GM15510 (cell line): ENCODE data around the gene VCAN.

Source experiments
- POLR2A ChIP-seq: IDR thresholded peaks from 3 replicates; pipeline ENCODE4 v1.6.1; 2011; ENCODE audit warnings: borderline replicate concordance; ENCODE audit not compliant: insufficient read length; ENCODE audit errors: extremely low read depth

VCAN gene

DNA sequence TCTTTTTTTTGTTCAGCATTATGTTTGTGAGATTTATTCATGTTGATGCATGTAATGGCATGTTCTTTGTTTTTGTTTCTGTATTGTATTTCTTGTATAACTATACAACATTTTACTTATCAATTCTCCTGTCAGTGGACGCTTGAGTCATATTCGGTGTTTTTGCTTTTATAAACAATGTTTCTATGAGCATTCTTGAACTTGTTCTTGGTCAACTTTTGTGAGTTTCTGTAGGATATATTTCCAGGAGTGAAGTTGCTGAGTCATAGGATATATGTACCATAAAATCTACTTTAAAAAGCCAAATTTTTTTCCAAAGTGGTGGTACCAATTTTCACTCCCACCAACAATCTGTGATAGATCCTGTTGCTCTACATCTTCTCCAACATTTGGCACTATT lies 104.8 kb downstream of the VCAN start:
- TF ChIP-seq POLR2A: no peak

- no peak for TF ChIP-seq POLR2A
Observed at GRCh38 chr5:83577036-83577636, 105.6 kb downstream of the VCAN start.

DNA sequence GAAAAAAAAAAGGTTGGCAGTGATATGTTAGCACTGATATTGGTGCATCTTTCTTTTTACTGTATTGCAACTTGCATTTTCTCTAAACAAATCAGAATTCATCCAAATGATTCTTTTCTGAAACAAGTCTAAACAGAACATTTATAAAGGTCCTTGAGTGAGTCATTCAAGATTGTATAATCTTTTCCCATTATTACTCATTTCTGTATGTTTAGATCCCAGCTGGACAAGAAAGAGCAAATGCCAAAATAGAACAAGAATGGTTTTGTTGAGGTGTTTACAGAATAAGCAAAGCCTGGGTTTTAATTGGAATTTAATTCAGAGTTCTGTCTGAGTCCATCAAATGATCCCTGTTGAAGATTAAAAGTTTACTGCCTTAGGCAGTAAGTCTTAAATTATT lies 112.3 kb downstream of the VCAN start:
- no peak for TF ChIP-seq POLR2A

GRCh38 chr5:83586874-83587776 lies 115.6 kb downstream of the VCAN start:
- no peak for TF ChIP-seq POLR2A

DNA sequence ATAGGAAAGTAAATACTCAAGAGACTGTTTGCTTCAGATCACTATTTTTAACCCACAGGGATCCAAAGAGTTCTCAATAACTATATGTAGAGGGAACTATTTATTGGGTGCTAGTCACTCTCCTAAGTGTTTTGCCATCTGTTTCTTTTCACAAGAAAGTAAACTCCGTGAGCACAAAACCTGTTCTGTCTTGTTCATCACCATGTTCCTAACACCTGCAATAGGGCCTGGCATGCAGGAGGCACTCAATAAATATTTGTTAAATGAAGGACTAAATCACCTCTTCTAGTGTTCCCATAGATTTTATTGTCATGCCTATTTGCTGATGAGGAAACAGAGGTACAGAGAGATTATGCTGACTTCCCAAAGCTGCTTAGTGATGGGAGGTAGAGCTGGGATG lies 118.2 kb downstream of the VCAN start:
- TF ChIP-seq POLR2A: no peak

DNA sequence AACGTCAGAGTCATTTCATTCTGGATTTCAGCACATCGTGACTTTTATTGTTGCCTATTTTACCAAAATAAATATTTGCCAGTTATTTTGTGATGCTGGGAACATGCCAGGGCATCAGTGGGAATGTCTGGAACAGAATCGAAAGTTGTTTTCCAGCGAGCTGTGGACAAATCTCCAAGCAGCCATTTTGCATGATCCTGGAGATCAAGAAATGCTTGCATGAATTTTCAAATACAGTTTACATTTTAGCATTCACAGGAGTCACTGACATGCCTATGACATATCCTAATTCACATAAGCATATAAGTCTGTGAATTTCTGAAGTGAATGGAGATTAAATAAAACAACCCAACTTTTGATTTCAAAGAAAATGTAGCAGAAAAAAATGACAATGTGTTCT lies 119.4 kb downstream of the VCAN start:
- no peak for TF ChIP-seq POLR2A

DNA sequence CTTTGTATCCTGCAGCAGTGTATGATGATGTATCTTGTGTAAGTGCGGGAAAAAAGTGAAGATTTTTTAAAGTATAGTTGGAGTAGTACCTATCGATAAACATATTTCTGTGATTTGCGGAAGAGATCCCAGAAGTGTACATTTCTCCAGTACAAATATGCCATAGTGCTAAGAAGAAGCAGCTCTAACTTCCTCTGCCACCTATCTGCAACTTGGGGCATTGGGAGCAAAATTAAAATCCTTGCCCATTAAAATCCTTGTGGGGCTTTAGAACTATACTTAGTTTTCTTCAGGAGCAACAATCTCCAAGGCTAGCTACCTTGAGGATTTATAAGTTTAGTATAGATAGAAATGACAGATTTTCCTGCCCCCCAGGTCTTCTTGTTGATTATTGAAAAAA lies 123.7 kb downstream of the VCAN start:
- no peak for TF ChIP-seq POLR2A

- no peak for TF ChIP-seq POLR2A
Observed at GRCh38 chr5:83608122-83608521, 136.6 kb downstream of the VCAN start.

GRCh38 chr5:83614841-83615240 lies 143.3 kb downstream of the VCAN start:
- no peak for TF ChIP-seq POLR2A

GRCh38 chr5:83628360-83628759 lies 156.8 kb downstream of the VCAN start:
- no peak for TF ChIP-seq POLR2A
